Measurements from ENCODE around the gene TNRC18.

- TF ChIP-seq RAD21 (IDR thresholded peaks at IDR 0.05; ENCODE audit: low read length) (no peak), YY1 (IDR thresholded peaks at IDR 0.05; ENCODE audit: low read depth) (no peak), CTCF (IDR thresholded peaks at IDR 0.05) (no peak), SMC3 (IDR thresholded peaks at IDR 0.05; ENCODE audit: low read depth, low read length) (no peak), MXI1 (IDR thresholded peaks at IDR 0.05; ENCODE audit: low read depth, low read length) (no peak), JUND (IDR thresholded peaks at IDR 0.05) (no peak), MAX (IDR thresholded peaks at IDR 0.05; ENCODE audit: low read depth) (no peak)
Observed at GRCh38 chr7:5394264-5395105, 29.1 kb downstream of the TNRC18 start.

Measured in SK-N-SH (cell line).